ENCODE results near the gene DBP.
"Not testable (repeated sequence)": the region's sequence is repeated elsewhere in the genome, so short reads cannot be mapped to it uniquely, and the experiment has no call there.

Gene DBP

GRCh38 chr19:48664476-48664875 is 27.3 kb upstream of the DBP start:
- no peak for DNase-seq

- DNase-seq, result no peak
Measured at GRCh38 chr19:48663667-48664066, 26.5 kb upstream of the DBP start.

- DNase-seq, result no peak
Measured at GRCh38 chr19:48661711-48662090, 24.5 kb upstream of the DBP start.

- peak; percentile 92 for DNase-seq
Measured at GRCh38 chr19:48660852-48661710, 23.9 kb upstream of the DBP start.

GRCh38 chr19:48659768-48660167 is 22.6 kb upstream of the DBP start:
- DNase-seq, result peak; percentile 85

- DNase-seq, result no peak
Measured at GRCh38 chr19:48658483-48658882, 21.3 kb upstream of the DBP start.

GRCh38 chr19:48657828-48658227 is 20.6 kb upstream of the DBP start:
- not testable (repeated sequence) for DNase-seq

GRCh38 chr19:48656840-48657474 is 19.8 kb upstream of the DBP start:
- DNase-seq, result no peak

GRCh38 chr19:48654299-48655059 is 17.3 kb upstream of the DBP start:
- peak; percentile 99 for DNase-seq

- DNase-seq, result no peak
Measured at GRCh38 chr19:48651683-48652048, 14.5 kb upstream of the DBP start.

- DNase-seq, result no peak
Measured at GRCh38 chr19:48650974-48651682, 13.9 kb upstream of the DBP start.

GRCh38 chr19:48648134-48648533 is 11.0 kb upstream of the DBP start:
- no peak for DNase-seq

- DNase-seq, result no peak
Measured at GRCh38 chr19:48646722-48647216, 9.6 kb upstream of the DBP start.

GRCh38 chr19:48646001-48646721 is 9.0 kb upstream of the DBP start, which contains the start of gene CA11:
TSS of gene CA11 (minus strand) at chr19:48646187. CDS start at chr19:48645632, 555 bp downstream.
- peak; percentile 82 for DNase-seq

- DNase-seq, result peak; percentile 72
Measured at GRCh38 chr19:48645620-48646000, 8.4 kb upstream of the DBP start.

GRCh38 chr19:48644839-48645619 is 7.8 kb upstream of the DBP start:
- DNase-seq, result peak; percentile 85

GRCh38 chr19:48644355-48644754 is 7.2 kb upstream of the DBP start:
- no peak for DNase-seq

GRCh38 chr19:48642862-48643261 is 5.7 kb upstream of the DBP start:
- no peak for DNase-seq

- no peak for DNase-seq
Measured at GRCh38 chr19:48641850-48642249, 4.7 kb upstream of the DBP start.

GRCh38 chr19:48639483-48640375 is 2.5 kb upstream of the DBP start:
- no peak for DNase-seq

Data from DMS 273 treated with DMSO at 0.1 percent for 48 hours (cell line).